Activated CD4-positive, alpha-beta T cell treated with anti-CD3 and anti-CD28 coated beads, Interleukin-2, amount 10 ng/mL, durations not matched to agents 24 days and 14 days (primary cell): ENCODE measurements around the gene PRDM16. TPM values are rescaled to one million over a fixed set of nuclear protein-coding genes. Genes with fewer than 3 reads are reported as not detected.

Experiments
- DNase-seq: peaks from one replicate; pipeline ENCODE4 v3.0.0; 2022
- H3K27ac Mint-ChIP-seq: one replicate; pipeline ENCODE4 v1.8.0; 2022; ENCODE audit warnings: mild to moderate bottlenecking, mixed read lengths
- H3K27me3 Mint-ChIP-seq: one replicate; pipeline ENCODE4 v1.8.0; 2022; ENCODE audit warnings: mixed read lengths
- H3K36me3 Mint-ChIP-seq: one replicate; pipeline ENCODE4 v1.8.0; 2022; ENCODE audit warnings: low read depth, mild to moderate bottlenecking, mixed read lengths
- H3K4me1 Mint-ChIP-seq: one replicate; pipeline ENCODE4 v1.8.0; 2021; ENCODE audit warnings: mixed read lengths
- H3K4me3 Mint-ChIP-seq: one replicate; pipeline ENCODE4 v1.8.0; 2022; ENCODE audit warnings: mild to moderate bottlenecking, moderate library complexity, mixed read lengths
- H3K9me3 Mint-ChIP-seq: one replicate; pipeline ENCODE4 v1.8.0; 2021; ENCODE audit warnings: mixed read lengths
- intact Hi-C: fragments of 100-400 bp; cut with micrococcal nuclease; formaldehyde crosslinking; loops from one replicate; pipeline ENCODE4 v1.15.1; 2023
- total RNA-seq: library from RNA; stranded (reverse); gene quantifications from 2 replicates; pipeline ENCODE4 v1.2.3, GENCODE V29; 2022

The PRDM16 gene
- not detected in 2 replicates for total RNA-seq

- Mint-ChIP-seq H3K27ac (no peak within 1 kb of the TSS), H3K4me3 (peak within 1 kb of the TSS; percentile 79), H3K9me3 (no peaks in the 10 kb centered on the region), H3K4me1 (peaks cover 2% of the 10 kb centered on the region), H3K36me3 (no peaks in the 10 kb centered on the region), H3K27me3 (peaks cover 22% of the 10 kb centered on the region)
- intact Hi-C loops: no loop called here
- DNase-seq: peak; percentile 62
Observed at GRCh38 chr1:3068564-3069431, at the start of gene PRDM16. Gene PRDM16 (plus strand): TSS chr1:3069203. CDS start chr1:3069260, 57 bp downstream.

GRCh38 chr1:3019516-3020051, 49.4 kb upstream of the PRDM16 start:
- no peak for DNase-seq
- intact Hi-C loops: loop anchor here (10.0 kb wide), 1 partner anchor 405 kb away; no protein-coding TSS in a partner anchor
- Mint-ChIP-seq H3K27me3 (no peaks in the 10 kb centered on the region), H3K4me3 (no peak overlapping the region), H3K9me3 (no peaks in the 10 kb centered on the region), H3K36me3 (no peaks in the 10 kb centered on the region), H3K4me1 (no peaks in the 10 kb centered on the region), H3K27ac (no peak overlapping the region)

GRCh38 chr1:3020263-3020909, 48.6 kb upstream of the PRDM16 start:
- no peak overlapping the region for H3K27ac Mint-ChIP-seq
- no peak for DNase-seq
- H3K4me3 Mint-ChIP-seq: no peak overlapping the region
- H3K9me3 Mint-ChIP-seq: no peaks in the 10 kb centered on the region
- no peaks in the 10 kb centered on the region for H3K4me1 Mint-ChIP-seq
- no peaks in the 10 kb centered on the region for H3K36me3 Mint-ChIP-seq
- intact Hi-C loops: no loop called here
- H3K27me3 Mint-ChIP-seq: no peaks in the 10 kb centered on the region

GRCh38 chr1:3021233-3021671, 47.8 kb upstream of the PRDM16 start, which contains the start of gene ACTRT2:
Gene ACTRT2 (plus strand): TSS chr1:3021467. CDS start chr1:3021687, 220 bp downstream.
- no peak within 1 kb of the TSS for H3K4me3 Mint-ChIP-seq

GRCh38 chr1:3021801-3022401, 47.1 kb upstream of the PRDM16 start:
- no peak overlapping the region for H3K27ac Mint-ChIP-seq
- H3K4me3 Mint-ChIP-seq: no peak overlapping the region
- no peaks in the 10 kb centered on the region for H3K4me1 Mint-ChIP-seq
- DNase-seq: no peak
- intact Hi-C loops: no loop called here
- no peaks in the 10 kb centered on the region for H3K27me3 Mint-ChIP-seq
- no peaks in the 10 kb centered on the region for H3K36me3 Mint-ChIP-seq
- no peaks in the 10 kb centered on the region for H3K9me3 Mint-ChIP-seq

More at GRCh38 chr1:3021233-3021671, 47.8 kb upstream of the PRDM16 start, which contains the start of gene ACTRT2:
- intact Hi-C loops: no loop called here
- no peaks in the 10 kb centered on the region for H3K36me3 Mint-ChIP-seq
- no peak within 1 kb of the TSS for H3K27ac Mint-ChIP-seq
- H3K9me3 Mint-ChIP-seq: no peaks in the 10 kb centered on the region
- DNase-seq: no peak
- H3K27me3 Mint-ChIP-seq: no peaks in the 10 kb centered on the region
- no peaks in the 10 kb centered on the region for H3K4me1 Mint-ChIP-seq

- H3K9me3 Mint-ChIP-seq: no peaks in the 10 kb centered on the region
Observed at GRCh38 chr1:3022511-3022973, 46.5 kb upstream of the PRDM16 start.

GRCh38 chr1:3022976-3023375, 46.0 kb upstream of the PRDM16 start:
- no peak for DNase-seq
- Mint-ChIP-seq H3K27ac (no peak overlapping the region), H3K27me3 (no peaks in the 10 kb centered on the region), H3K4me3 (no peak overlapping the region), H3K4me1 (no peaks in the 10 kb centered on the region), H3K36me3 (no peaks in the 10 kb centered on the region), H3K9me3 (no peaks in the 10 kb centered on the region)
- intact Hi-C loops: no loop called here

More at GRCh38 chr1:3022511-3022973, 46.5 kb upstream of the PRDM16 start:
- Mint-ChIP-seq H3K36me3 (no peaks in the 10 kb centered on the region), H3K4me3 (no peak overlapping the region), H3K27me3 (no peaks in the 10 kb centered on the region), H3K27ac (no peak overlapping the region), H3K4me1 (no peaks in the 10 kb centered on the region)
- DNase-seq: no peak
- intact Hi-C loops: no loop called here

GRCh38 chr1:3024019-3024418, 45.0 kb upstream of the PRDM16 start:
- no peaks in the 10 kb centered on the region for H3K27me3 Mint-ChIP-seq
- no peak overlapping the region for H3K4me3 Mint-ChIP-seq
- H3K9me3 Mint-ChIP-seq: no peaks in the 10 kb centered on the region
- intact Hi-C loops: no loop called here
- no peak for DNase-seq
- H3K4me1 Mint-ChIP-seq: no peaks in the 10 kb centered on the region
- no peaks in the 10 kb centered on the region for H3K36me3 Mint-ChIP-seq
- no peak overlapping the region for H3K27ac Mint-ChIP-seq

- Mint-ChIP-seq H3K9me3 (no peaks in the 10 kb centered on the region), H3K27me3 (no peaks in the 10 kb centered on the region), H3K27ac (no peak overlapping the region), H3K4me3 (no peak overlapping the region), H3K36me3 (no peaks in the 10 kb centered on the region), H3K4me1 (no peaks in the 10 kb centered on the region)
- DNase-seq: no peak
- intact Hi-C loops: no loop called here
Observed at GRCh38 chr1:3024588-3024987, 44.4 kb upstream of the PRDM16 start.

- Mint-ChIP-seq H3K9me3 (no peaks in the 10 kb centered on the region), H3K4me3 (no peak overlapping the region), H3K27me3 (no peaks in the 10 kb centered on the region), H3K27ac (no peak overlapping the region), H3K4me1 (no peaks in the 10 kb centered on the region), H3K36me3 (no peaks in the 10 kb centered on the region)
- intact Hi-C loops: no loop called here
- no peak for DNase-seq
Observed at GRCh38 chr1:3026124-3026523, 42.9 kb upstream of the PRDM16 start.

- H3K27me3 Mint-ChIP-seq: no peaks in the 10 kb centered on the region
- H3K9me3 Mint-ChIP-seq: no peaks in the 10 kb centered on the region
- no peaks in the 10 kb centered on the region for H3K4me1 Mint-ChIP-seq
- no peaks in the 10 kb centered on the region for H3K36me3 Mint-ChIP-seq
- intact Hi-C loops: no loop called here
- DNase-seq: no peak
- H3K4me3 Mint-ChIP-seq: no peak overlapping the region
- H3K27ac Mint-ChIP-seq: no peak overlapping the region
Observed at GRCh38 chr1:3026581-3027391, 42.2 kb upstream of the PRDM16 start.

- Mint-ChIP-seq H3K4me1 (no peaks in the 10 kb centered on the region), H3K27ac (no peak overlapping the region), H3K27me3 (no peaks in the 10 kb centered on the region), H3K36me3 (no peaks in the 10 kb centered on the region), H3K4me3 (no peak overlapping the region), H3K9me3 (no peaks in the 10 kb centered on the region)
- DNase-seq: no peak
- intact Hi-C loops: no loop called here
Observed at GRCh38 chr1:3027611-3028371, 41.2 kb upstream of the PRDM16 start.
